Lower leg skin (tissue), 4 donors: Measurements from ENCODE around the gene BMP8A. TPM values are rescaled to one million over a fixed set of nuclear protein-coding genes. Genes with fewer than 3 reads are reported as not detected.

Experiments used
- DNase-seq, 2 donors: peaks; one replicate each; pipeline ENCODE4 v3.0.0-alpha.2; 2019; ENCODE audit warnings: low spot score in 2 of 2
- H3K4me3 ChIP-seq: fragments of 200-600 bp; sonication (generic); 2 replicates; pipeline ENCODE4 v1.5.1; 2017; ENCODE audit warnings: mild to moderate bottlenecking, low read depth; ENCODE audit not compliant: poor library complexity, severe bottlenecking
- POLR2A ChIP-seq, 2 donors: fragments of 450-650 bp; IDR thresholded peaks; one replicate each; pipeline ENCODE4 v1.6.1; 2016 to 2017; ENCODE audit warnings: antibody characterized with exemption in 2 of 2, mild to moderate bottlenecking in 1 of 2, moderate library complexity in 1 of 2
- WGBS, 2 donors: methylation state at CpG; one replicate each; pipeline ENCODE4 v1.1.5; 2018; 5-methylcytosine and 5-hydroxymethylcytosine counted together
- intact Hi-C: fragments of 100-400 bp; cut with DNase I; formaldehyde crosslinking; loops from one replicate; pipeline ENCODE4 v1.15.0; 2023; ENCODE audit warnings: low total_unique reads
- total RNA-seq, 4 donors: library from RNA; depleted of rRNA; stranded (reverse); fragments of >200 nt; gene quantifications; one replicate each; pipeline ENCODE4 v1.1.0, GENCODE V29; 2016
- TF ChIP-seq, protein P1 (sequence below), 3 donors: fragments of 450-650 bp; IDR thresholded peaks; one replicate each; pipeline ENCODE4 v1.5.1; 2016; ENCODE audit warnings: antibody characterized with exemption in 3 of 3, mild to moderate bottlenecking in 3 of 3, moderate library complexity in 2 of 3

Gene BMP8A
- total RNA-seq, 4 donors from 2014 or later: 0.81 to 0.91 TPM; not detected in 2

DNA sequence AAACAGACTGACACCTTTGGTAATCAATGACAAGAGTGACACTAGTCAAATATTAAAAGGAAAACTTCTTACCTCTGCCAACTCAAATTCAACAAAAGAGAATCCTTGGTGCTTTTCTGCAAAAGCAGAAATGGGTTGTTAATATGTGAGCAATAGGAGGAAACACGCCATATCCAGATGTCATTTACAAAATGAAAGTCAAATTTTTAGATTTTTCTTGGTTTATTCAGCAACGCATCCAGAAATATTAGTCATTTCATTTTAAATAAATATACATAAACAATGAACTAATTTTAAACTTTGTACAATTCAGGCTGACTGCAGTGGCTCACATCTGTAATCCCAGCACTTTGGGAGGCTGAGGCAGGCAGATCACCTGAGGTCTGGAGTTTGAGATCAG lies 62.8 kb downstream of the BMP8A start:
- 92 to 93% methylated on average over 2 of the region's 2 CpGs for WGBS, 2 donors
- no peak for TF ChIP-seq POLR2A (IDR thresholded peaks at IDR 0.05)
- TF ChIP-seq, protein P1, sequence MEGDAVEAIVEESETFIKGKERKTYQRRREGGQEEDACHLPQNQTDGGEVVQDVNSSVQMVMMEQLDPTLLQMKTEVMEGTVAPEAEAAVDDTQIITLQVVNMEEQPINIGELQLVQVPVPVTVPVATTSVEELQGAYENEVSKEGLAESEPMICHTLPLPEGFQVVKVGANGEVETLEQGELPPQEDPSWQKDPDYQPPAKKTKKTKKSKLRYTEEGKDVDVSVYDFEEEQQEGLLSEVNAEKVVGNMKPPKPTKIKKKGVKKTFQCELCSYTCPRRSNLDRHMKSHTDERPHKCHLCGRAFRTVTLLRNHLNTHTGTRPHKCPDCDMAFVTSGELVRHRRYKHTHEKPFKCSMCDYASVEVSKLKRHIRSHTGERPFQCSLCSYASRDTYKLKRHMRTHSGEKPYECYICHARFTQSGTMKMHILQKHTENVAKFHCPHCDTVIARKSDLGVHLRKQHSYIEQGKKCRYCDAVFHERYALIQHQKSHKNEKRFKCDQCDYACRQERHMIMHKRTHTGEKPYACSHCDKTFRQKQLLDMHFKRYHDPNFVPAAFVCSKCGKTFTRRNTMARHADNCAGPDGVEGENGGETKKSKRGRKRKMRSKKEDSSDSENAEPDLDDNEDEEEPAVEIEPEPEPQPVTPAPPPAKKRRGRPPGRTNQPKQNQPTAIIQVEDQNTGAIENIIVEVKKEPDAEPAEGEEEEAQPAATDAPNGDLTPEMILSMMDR (IDR thresholded peaks at IDR 0.05): no peak
- DNase-seq: no peak
- intact Hi-C loops: no loop called here
- H3K4me3 ChIP-seq: no peak overlapping the region

DNA sequence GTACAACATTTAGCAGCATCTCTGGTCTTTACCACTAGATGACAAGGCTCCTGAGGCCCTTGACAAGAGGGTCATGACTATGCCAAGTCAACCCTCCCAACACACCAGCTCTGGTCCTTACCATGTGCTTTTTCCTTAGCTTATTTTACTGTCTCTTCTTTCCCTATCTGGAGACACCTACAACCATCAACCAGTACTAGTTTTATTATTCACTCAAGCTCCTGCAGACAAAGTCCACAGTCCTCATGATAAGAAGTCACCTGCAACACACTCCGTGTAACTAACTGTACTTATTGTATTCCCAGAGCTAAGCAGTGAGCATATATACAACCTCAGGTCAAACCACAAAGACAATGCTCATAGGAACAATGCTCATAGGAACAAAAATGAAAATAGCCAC lies 69.8 kb downstream of the BMP8A start:
- DNase-seq: no peak
- intact Hi-C loops: no loop called here
- 93 to 97% methylated on average over 1 of the region's 1 CpG for WGBS, 2 donors
- TF ChIP-seq POLR2A (IDR thresholded peaks at IDR 0.05): no peak
- TF ChIP-seq, protein P1 (IDR thresholded peaks at IDR 0.05): no peak
- H3K4me3 ChIP-seq: no peak overlapping the region

DNA sequence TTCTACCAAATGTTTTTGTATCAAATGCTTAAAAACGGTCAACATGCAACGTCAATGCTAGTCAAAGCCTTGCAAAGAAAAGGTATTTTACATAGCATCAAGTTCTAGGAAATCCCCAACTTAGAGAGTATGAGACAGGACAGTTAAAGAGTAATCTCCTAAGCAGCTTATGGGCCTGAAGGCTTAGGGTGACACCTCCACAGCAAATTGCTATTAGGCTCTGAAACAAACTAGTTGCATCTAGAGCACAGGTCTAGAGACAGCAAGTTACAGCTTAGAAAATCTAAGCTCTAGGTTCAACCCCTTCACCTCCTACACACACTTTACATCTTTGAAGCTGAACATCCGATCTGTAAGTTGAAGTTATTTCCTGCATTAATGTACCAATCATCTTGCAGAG lies 71.5 kb downstream of the BMP8A start:
- intact Hi-C loops: no loop called here
- DNase-seq: no peak
- H3K4me3 ChIP-seq: no peak overlapping the region
- 90 to 91% methylated on average over 3 of the region's 3 CpGs for WGBS, 2 donors
- TF ChIP-seq, protein P1 (IDR thresholded peaks at IDR 0.05): no peak
- TF ChIP-seq POLR2A (IDR thresholded peaks at IDR 0.05): no peak

DNA sequence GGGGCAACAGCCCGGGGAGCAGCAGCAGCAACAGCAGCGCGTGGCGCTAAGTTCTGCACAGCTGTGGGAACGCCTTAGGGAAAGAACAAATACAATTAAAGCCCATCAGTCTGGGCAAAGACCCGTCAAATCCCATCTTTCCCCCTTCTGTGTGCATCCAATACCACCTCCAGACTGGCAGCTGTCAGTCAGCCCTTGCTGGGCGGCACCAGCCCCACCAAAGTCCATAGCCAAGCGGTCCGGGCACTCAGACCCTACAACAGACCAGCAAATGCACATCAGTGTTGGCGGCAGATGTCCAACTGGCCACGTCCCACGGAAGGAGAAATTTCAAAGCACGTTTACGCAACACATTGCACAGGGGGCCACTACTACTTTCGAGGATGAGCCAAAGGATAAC lies 72.2 kb downstream of the BMP8A start:
- H3K4me3 ChIP-seq: no peak overlapping the region
- WGBS, 2 donors: 90 to 92% methylated on average over 15 of the region's 15 CpGs
- intact Hi-C loops: no loop called here
- TF ChIP-seq, protein P1 (IDR thresholded peaks at IDR 0.05): no peak
- DNase-seq: no peak

DNA sequence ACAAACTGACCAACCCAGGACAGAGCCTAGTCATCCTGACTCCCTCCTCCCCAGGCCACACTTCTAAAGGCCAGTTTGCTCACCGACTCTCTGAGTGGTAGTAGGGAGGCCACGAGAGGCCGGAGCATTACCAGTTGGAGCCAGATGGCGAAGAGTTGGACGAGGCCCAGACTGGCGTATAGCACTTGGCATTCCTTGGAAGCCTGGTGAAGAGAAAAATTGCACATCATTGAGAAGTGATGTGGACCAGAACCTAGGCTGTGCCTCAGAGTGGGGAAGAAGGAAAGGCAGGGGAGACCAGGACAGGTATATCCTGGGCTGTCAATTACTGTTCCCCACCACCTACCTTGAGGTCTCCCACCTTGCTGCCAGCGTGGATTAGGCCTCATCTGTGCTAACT lies 72.9 kb downstream of the BMP8A start:
- intact Hi-C loops: no loop called here
- no peak for TF ChIP-seq POLR2A (IDR thresholded peaks at IDR 0.05)
- DNase-seq: no peak
- H3K4me3 ChIP-seq: no peak overlapping the region
- 88 to 89% methylated on average over 7 of the region's 7 CpGs for WGBS, 2 donors

DNA sequence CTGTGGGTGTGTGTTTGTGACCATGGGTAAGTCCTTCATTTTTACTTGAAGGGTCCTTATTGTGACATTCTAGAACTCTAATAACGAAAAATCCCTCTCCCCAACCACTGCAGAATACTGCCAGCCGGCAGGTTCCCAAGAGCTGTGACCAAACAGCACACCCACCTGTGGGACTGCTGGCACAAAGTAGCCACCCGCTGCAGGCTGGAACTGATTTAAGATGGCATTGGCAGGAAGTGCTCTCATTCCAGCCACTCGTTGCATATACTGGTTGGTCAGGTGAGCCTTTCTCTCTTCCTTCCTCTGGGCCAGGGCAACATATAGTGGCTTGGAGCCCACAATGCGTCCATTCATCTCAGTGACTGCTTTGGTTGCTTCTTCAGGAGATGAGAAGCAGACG lies 73.5 kb downstream of the BMP8A start:
- no peak overlapping the region for H3K4me3 ChIP-seq
- intact Hi-C loops: no loop called here
- no peak for TF ChIP-seq POLR2A (IDR thresholded peaks at IDR 0.05)
- TF ChIP-seq, protein P1 (IDR thresholded peaks at IDR 0.05): no peak
- 70 to 85% methylated on average over 6 of the region's 6 CpGs for WGBS, 2 donors
- no peak for DNase-seq
